ENCODE data around the gene OLFML2B.

OLFML2B gene

DNA sequence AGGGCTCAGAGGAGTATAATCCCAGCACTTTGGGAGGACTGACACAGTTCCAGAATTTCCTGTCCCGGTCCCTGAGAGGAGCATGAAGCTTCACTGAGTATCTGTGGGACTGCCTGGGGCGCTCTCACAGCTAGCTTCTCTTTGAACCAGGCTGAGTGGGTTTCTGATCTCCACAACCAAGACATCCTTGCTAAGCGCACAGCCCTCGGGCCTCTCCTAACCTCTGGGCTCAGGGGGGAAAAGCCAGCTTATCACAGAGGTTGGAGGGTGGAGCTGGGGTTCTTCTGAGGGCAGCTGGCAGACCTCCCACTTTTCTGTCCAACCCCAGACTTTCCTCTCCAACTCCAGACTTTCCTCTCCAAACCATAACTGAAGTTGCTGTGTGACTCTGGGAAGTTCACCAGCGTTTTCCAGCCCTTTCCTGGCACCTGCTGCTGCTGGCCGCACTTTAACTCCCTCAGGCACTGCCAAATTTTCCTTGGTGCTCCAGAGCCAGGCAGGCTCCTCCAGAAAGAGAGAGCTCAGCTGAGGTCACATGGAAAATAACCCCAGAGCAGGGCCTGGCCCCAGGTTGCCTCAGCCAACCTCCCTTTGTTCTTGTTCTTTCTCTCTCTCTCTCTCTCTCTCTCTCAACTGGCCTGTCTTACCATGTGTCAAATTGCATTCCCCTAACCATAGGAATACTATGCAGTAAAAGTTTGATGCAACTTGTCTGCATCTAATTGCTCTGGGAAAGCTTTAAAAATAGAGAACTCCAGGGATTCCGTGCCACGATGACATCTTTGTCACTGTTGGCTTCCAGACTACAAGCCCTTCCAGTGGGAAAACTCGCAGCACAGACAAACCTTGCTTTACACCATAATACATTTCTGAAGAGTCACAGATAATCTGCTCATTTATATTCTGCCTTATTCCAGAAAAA is 49.5 kb downstream of the OLFML2B start:
- DNase-seq: no peak

DNA sequence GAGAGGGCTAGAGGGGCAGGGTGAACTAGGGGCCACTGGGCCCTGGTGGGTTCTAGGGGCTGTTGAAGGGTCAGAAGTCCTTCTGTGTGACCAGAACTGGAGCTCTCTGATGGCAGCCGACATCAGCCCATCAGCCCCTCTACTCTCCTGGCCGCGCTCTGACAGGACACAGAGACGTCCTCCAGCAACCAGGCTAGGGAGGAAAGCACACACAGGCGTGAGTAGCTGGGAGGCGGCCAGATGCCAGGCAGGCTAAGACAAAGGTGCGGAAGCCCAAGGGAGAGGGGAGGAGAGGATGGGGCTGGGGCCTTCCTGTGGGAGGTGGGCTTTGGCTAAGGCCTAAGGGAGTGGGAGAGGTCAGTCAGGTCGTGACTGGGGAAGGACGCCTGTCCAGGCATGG is 50.8 kb downstream of the OLFML2B start:
- DNase-seq: no peak

DNA sequence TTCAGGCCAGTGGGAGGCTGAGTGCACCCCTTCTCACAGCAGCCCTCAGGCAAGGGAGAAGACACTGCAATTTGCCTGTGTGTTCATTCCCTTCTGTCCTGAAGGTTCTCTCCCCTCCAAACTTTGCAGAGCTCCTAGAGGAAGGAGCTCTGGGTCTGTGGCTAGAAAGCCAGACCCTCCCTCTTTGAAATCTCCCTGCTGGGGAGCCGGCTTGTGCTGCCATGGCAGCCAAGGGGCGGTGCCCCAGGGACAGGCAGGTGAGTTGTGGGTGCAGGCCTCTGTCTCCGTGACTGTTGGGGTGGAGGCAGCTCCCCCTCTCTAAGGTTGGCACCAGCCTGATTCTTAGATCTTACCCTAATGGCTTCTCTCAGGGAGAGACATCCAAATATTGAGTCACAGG is 53.0 kb downstream of the OLFML2B start:
- DNase-seq: no peak

DNA sequence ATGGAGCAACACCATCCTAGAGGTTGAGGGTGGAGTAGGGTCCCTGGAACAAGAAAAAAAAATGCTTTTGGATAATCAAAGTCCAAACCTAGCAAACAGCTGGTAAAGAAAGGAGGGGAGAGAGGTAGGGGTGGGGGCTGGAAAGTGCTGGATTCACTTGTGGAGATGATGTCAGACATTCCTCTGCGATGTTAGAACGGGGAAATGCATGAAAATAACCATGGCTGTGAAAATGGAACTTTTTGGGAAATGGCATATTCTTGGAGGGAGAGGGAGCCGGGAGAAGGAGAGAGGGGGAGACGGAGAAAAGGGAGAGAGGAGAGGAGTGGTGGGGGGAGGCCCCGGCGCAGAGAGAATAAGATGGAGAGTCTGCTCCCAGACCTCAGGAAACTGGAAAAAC is 53.6 kb downstream of the OLFML2B start:
- no peak for DNase-seq

DNA sequence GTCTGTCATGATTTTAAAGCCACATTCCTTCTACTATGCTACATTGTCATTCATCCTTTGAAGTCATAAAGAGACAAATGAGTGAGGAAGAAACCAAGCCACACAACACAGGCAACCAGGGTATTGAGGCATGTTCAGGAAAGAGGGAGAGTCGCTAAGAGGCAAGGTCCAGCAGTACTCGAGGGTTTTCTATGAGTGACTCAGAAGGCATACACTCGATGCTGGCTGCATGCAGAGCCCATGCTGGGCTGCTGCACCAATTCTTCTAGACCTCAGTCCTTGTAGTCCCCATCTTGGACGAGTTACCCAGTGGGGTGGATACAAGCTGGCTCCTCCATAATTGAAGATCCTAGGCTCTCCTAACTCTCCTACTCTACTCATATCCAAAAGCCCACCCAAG is 57.6 kb downstream of the OLFML2B start:
- DNase-seq: no peak

DNA sequence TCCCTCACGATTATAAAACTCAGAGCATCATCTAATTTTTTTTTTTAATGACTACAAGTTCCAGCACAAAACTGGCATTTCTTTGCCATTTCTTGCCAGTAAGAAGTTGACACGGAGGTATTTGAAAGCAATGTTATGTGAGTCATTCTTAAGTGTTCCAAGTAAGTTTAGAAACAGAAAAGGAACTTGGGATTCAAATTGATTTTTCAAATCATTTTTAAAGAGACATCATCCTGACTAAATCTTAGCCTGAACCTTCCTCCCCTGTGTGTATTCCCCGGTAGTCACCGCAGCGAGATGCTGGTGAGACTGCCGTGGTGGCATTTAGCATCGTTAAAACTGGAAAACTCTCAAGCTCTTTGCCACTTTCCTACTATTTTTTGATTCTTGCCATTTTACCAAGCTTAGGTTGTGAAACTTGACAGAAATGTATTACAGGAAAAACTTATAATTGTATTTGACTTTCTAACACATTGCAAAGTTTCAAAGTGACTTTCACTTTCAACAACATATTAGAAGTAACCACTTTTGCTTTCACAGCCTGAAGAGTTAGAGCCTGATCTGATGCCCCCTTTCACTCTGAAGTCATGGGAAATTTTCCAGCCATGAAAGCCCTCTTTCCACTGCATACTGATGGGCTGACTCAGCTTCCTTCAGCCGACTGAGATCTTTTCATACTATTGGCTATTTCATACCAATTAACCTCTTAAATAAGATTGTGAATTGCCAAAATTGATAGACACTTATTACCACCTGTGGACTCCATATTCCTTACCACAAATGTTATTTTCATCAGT is 61.4 kb downstream of the OLFML2B start:
- peak; percentile 55 for DNase-seq

DNA sequence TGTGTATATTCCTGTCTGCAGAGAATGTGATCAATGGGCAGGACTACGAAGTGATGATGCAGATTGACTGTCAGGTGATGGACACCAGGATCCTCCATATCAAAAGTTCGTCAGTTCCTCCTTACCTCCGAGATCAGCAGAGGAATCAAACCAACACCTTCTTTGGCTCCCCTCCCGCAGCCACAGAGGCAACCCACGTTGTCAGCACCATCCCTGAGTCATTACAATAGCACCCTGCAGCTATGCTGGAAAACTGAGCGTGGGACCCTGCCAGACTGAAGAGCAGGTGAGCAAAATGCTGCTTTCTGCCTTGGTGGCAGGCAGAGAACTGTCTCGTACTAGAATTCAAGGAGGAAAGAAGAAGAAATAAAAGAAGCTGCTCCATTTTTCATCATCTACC is 65.2 kb downstream of the OLFML2B start:
- DNase-seq: no peak

DNA sequence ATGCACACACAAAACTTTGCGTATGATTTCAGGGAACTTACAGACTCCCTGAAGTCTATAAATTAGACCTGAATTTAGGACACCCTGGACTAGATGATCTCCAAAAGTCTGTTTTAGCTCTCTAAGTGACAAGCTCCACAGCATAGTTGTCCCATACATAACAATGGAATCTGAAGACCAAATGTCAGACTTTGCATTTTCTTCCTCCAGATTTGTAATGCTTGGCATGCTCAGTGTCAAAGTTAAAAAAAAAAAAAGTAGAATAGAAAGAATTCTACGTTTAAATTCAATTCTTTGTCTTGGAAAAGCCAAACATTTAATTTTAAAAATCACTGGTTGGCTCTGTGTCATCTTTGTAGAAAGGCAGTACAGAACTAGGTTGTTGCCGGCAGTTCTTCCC is 66.7 kb downstream of the OLFML2B start:
- no peak for DNase-seq

DNA sequence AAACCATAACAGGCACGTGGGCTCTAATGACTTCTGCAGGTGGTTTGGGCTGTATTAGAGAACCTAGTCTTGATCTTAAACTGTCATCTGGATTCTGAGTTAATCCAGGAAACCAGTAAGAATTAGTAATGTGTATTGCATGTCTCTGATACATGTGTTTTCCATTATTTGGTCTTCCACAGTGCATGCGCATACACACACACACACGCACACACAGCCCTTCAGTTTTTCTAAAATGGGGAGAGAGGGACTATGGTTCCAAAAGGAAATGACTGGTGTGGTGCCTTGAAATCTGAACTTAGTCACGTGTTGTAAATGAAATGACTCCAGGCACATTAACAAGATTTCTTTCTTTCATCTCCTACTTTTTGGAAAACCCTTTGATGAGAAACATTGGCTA is 67.6 kb downstream of the OLFML2B start:
- no peak for DNase-seq

DNA sequence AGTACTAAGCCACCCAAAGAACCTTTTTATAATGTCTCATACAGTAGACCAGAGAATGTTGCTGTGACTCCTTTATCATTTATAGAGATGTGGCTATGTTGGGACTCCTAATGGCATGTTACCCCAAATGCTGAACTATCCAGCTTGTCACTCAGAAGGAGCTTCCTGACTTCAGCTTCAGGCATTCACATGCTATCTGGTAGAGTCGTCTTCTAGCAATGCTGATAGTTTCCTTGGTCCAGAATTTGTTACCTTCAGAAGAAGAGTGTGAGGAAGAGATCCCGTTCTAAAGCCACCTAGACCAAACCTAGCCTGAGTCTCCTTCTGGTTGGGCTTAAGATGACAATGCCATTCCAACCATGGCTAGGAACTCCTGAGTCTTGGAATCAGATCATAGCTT is 68.1 kb downstream of the OLFML2B start:
- no peak for DNase-seq

DNA sequence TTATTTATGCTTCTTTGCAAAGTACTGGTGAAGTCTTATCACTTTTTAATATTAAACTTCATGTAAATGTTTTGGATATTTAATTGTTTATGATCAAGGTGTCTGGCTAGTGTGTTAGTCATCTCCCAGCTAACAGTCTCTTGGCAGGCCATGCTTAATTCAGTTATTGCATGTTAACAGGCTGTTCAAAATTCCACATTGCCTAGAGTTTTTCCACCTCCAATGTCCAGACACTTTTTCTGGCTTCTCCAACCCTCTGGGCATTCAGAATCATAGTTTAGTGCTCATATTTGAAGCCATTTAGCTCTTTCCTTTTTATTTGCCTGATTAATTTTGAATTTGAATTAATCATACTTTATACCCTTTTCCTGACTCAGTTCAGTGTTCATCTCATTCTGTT is 69.2 kb downstream of the OLFML2B start:
- no peak for DNase-seq

DNA sequence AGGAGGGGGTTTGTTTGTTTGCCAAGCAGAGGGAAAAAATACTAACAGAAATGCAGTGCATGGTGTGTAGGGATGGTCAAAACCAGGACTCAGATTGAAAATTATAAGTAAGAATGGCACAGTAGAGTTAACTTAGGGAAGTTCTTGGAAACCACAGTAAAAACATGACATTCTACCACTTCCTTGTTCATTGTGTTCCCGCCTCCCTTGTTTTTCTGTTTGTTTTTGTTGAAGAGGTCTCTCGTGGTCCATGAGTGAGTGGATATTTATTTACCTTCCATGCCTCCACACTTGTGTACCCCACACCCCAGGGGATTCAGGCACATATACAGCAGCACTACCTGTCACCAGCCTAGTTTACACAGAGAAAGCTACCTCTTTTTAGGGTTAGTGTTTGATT is 69.6 kb downstream of the OLFML2B start:
- DNase-seq: no peak

DNA sequence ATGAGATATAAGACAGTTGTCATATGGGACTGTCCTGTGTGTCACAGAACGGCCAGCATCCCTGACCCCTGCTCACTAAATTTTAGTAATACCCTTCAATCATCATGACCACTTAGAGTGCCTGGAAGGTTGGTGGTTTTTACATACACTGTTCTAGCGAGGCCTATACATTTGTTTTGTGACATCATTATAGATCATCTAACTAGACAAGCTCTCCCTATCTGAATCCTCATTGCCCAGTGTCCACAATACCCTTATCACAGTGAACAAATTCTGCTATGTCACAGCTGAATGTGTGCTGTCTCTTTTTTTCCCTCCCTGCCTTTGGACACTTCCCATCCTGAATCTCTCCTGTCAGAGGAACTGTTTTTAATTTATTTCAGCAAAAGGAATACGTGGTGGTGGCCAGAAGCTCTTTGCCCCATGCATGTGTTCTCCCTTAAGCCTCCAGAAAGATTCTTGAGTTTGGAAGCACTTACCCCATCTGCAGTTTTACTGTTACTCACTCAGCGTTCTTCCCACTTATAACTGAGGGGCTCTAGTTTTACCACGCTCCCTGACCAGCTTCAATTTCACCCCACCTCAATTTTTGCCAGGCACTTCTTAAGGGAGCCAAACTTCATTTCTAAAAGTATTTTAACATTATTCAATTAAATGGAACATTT is 70.3 kb downstream of the OLFML2B start:
- DNase-seq: no peak

DNA sequence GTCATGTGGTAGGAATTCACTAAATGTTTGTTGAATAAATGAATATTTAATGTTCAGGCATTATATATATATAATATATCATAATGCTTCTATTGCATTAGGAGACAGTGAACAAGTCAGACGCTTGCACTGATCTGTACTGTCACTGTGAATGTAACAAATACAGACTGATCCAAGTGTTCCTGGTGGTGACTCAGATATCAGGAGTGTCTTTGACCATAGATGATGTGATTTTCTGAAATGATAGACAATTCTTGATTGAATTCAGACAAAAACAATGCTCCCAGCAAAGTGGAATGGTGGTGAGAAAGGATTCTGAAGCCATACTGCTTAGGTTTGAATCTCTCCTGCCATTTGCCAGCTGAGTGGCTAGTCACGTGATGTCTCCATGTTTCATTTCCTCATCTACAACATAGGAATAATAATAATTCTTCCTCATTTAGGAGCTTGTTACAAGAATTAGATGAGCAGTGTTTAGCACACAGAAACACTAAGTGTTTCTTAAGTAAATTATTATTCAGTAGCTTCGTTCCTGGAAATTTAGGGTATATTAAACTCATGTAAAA is 71.0 kb downstream of the OLFML2B start:
- DNase-seq: no peak

DNA sequence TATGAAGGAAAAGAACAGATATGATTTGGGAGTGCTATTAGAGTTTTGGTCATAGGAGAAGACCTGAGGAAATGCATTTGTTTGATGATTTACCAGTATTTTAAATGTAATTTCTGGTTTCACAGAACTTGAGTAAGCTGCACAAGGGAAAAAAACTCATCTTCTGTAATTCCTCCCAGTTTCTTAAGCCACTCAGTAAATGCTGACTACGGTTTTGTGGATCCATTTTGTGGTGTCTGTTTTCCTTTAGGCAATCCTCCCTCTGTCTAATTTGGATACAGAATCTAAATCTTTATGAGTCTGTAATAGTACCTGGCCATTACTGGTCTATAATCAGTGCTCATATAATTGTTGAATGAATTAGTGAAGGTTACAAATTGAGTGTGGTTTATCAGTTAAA is 72.0 kb downstream of the OLFML2B start:
- no peak for DNase-seq

DNA sequence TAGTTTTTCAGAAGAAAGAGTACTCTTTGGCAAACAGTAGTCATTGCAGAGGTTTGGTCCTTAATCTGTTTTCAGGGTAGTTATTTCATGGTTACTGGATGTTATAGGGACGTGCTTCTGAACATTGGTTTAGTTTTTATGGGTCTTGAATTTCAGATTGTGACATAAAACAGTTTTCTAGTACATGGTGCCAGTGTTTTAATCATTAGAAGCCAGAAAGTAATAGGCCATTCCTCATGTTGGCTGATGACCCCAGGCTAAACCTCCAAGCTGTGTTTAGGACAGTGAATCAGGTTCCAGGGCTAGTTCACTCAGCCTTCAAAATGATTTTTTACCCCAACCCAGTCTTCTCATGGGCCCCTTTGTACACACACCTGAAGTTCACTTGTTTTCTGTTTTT is 73.3 kb downstream of the OLFML2B start:
- no peak for DNase-seq

DNA sequence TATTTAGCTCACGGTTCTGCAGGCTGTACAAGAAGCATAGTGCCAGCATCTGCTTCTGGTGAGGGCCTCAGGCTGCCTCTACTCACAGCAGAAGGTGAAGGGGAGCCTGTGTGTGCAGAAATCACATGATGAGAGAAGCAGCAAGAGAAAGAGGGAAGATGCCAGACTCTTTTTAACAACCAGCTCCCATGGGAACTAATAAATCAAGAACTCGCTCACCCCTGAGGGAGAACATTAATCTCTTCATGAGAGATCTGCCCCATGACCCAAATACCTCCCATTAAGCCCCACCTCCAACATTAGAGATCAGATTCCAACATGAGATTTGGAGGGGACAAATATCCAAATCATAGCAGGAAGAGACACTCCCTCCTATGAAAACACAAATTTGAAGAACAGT is 74.1 kb downstream of the OLFML2B start:
- no peak for DNase-seq

DNA sequence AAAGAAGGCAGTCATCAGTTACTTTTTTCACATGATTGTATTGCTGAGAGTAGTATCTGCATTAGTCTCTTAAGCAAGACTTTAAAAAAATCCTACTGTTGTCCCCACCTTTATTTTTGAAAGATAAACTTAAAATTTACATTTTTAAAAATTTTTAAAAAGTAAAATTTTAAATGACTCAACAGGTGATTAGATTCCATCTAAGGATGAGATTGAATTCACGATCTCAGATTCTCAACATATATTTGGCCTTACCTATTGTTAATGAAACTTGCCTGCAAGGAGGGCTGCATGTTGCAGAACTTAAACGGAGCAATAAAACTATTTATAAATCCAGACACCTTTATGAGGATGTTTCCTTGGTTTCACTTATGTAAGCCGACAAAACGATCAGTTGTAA is 75.2 kb downstream of the OLFML2B start:
- no peak for DNase-seq

DNA sequence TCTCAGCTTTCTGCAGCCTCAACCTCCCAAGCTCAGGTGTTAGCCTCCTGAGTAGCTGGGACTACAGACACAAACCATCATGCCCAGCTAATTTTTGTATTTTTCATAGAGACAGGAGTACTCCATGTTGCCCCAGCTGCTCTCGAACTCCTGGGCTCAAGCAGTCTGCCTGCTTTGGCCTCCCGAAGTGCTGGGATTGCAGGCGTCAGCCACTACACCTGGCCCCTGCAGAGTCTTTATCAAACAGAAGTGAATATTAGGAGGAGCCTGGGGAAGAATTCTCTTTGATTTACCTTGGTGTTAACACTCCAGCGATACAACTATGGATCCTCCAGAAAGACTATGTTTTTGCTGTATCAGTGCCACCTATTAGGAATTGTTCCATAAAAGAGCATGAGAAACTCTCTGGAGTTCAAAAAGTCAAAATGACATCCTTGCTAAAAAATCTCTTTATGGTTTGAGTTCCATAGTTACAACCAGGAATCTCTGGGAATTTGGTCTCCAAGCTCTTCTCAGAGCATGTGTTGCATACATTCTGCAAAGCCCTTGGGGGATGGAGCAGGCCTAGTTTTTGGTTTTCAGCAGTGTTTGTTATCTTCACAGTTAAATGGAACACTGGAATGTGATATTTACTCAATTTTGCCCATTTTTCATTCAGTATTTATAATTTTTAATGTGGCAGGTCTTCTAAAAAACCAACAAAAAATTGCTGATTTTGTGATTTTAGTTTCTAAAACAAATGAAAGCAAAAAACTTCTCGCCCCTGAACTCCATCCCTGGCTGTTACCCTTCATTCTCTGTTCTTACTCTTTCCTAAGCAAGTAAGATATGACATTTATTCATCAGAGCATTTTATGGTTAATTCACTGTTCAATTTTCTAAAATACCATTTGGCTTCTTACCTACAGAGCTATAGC is 77.3 kb downstream of the OLFML2B start:
- DNase-seq: no peak

DNA sequence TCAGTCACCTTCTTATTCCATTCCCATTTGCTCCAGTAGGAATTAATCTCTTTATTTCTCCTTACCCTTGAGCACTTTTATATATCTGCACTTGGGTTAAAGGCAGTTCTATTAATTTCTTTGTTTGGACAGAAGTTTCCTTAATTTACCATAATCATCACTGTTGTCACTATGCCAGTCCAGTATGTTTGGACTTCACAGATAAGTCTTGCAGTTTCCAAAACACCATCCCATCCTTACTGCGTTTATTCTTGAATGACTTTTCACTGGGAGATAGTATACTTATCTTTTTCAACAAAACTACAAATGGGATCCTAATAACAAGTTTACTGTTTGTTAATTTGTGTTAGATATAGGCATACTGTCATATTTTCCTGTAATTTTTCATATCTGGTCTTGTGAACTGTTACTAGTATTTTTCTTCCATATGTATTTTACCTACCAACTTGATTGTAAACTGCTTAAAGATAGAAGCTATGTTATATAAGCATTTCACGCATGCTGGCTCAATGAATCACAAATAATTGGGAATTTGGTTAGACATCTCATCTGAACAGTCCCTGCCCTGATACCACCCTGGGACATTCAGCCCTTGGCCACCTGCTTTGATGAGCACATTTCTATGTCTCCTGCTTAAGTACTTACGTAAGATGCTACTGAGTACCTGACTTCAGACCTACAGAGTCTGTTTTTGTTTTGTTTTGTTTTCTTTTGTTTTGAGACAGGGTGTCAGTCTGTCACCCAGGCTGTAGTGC is 78.2 kb downstream of the OLFML2B start:
- DNase-seq: no peak

DNA sequence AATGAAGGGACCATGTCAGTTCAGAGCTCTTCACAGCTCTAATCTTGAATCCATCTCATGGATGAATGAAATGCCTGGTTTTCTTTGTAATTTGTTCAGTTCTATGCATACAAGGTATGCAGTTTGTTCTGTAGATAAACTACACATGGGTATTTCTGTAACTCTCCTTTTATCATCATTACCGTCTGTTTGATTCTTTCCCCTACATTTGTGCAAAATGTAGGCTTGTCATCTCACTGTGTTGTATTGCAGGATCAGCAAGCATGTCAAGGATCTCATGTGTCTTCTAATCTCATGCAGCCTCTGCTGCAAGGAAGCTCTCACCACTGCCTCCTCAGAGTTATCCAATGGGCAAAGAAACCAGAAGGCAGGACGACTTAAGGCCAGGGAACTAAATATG is 79.3 kb downstream of the OLFML2B start:
- no peak for DNase-seq

DNA sequence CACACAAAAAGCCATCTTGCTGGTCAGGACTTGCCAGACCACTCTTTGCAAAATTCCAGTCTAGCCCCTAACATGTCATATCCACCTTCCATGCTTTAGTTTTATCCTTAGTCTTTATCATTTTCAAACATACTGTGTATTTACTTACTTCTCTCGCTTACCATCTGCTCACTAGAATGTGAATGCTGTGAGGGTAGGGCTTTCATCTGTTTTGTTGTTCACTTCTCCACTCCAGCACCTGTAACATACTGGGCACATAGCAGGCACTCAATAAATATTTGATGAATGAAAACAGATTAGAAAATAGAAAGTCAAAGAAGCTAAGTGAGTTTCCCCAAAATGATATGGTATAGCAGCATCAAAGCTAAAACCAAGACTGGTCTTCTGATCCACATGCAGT is 79.9 kb downstream of the OLFML2B start:
- no peak for DNase-seq
